Heart right ventricle (tissue), 16 donors: Measurements from ENCODE around the gene CDKAL1. TPM values are rescaled to one million over a fixed set of nuclear protein-coding genes. Genes with fewer than 3 reads are reported as not detected.
"Not testable (repeated sequence)": the region's sequence is repeated elsewhere in the genome, so short reads cannot be mapped to it uniquely, and the experiment has no call there.

Experiments used
- ATAC-seq, 8 donors: fragments of 200-7000 bp; cut with Tn5 transposase; one replicate each; pipeline ENCODE4 v1.9.1; 2020; ENCODE audit warnings: mild to moderate bottlenecking in 8 of 8, moderate library complexity in 8 of 8, moderate number of reproducible peaks in 1 of 8
- DNase-seq, 2 donors: peaks; one replicate each; pipeline ENCODE4 v3.0.0-alpha.2; 2020
- H3K27ac ChIP-seq, 10 donors: fragments of 200-600 bp; sonication (generic) in 2 of 10; one replicate each; pipeline versions ENCODE4 v1.5.0 to v1.8.0; 2020 to 2022; ENCODE audit warnings: mild to moderate bottlenecking in 3 of 10
- H3K27me3 ChIP-seq, 7 donors: fragments of 200-600 bp; one replicate each; pipeline ENCODE4 v1.8.0; 2021 to 2022; ENCODE audit warnings: mild to moderate bottlenecking in 2 of 7
- H3K36me3 ChIP-seq, 9 donors: fragments of 200-600 bp; sonication (generic) in 1 of 9; one replicate each; pipeline versions ENCODE4 v1.5.0 to v1.8.0; 2020 to 2022; ENCODE audit warnings: mild to moderate bottlenecking in 2 of 9
- H3K4me1 ChIP-seq, 9 donors: fragments of 200-600 bp; sonication (generic) in 1 of 9; one replicate each; pipeline versions ENCODE4 v1.5.0 to v1.8.0; 2020 to 2022; ENCODE audit warnings: mild to moderate bottlenecking in 4 of 9
- H3K4me3 ChIP-seq, 10 donors: fragments of 200-600 bp; sonication (generic) in 2 of 10; one replicate each; pipeline versions ENCODE4 v1.5.0 to v1.8.0; 2020 to 2022; ENCODE audit warnings: mild to moderate bottlenecking in 7 of 10, moderate library complexity in 2 of 10
- H3K9me3 ChIP-seq, 11 donors: fragments of 200-600 bp in 10 of 11; sonication (generic) in 2 of 11; one replicate each; pipeline versions ENCODE4 v1.5.0 to v1.8.0; 2013 to 2022; ENCODE audit warnings: mild to moderate bottlenecking in 2 of 11, control low read depth in 1 of 11, moderate library complexity in 1 of 11
- CTCF ChIP-seq, 9 donors: fragments of 200-600 bp; sonication (generic) in 2 of 9; IDR thresholded peaks; one replicate each; pipeline versions ENCODE4 v1.5.0 to v1.8.0; 2021 to 2022; ENCODE audit warnings: antibody characterized with exemption in 9 of 9, mild to moderate bottlenecking in 5 of 9, moderate library complexity in 1 of 9
- WGBS, 2 donors: extraction: QIAGEN DNeasy Blood & Tissue Kit; methylation state at CpG; one replicate each; pipeline ENCODE4 v1.1.7; 2013; ENCODE audit warnings: inconsistent platforms in 1 of 2; 5-methylcytosine and 5-hydroxymethylcytosine counted together
- intact Hi-C, 10 donors: fragments of 100-400 bp; cut with DNase I; formaldehyde crosslinking; loops; one replicate each; pipeline versions ENCODE4 v1.11.1 to v1.14.2; 2022
- polyA plus RNA-seq, 2 donors: library from polyadenylated mRNA; stranded (reverse); fragments of 200-250 nt; gene quantifications; one replicate each; pipeline ENCODE4 v1.2.3, GENCODE V29; 2013
- total RNA-seq, 10 donors: library from RNA; stranded (reverse); fragmentation: NEBNext Ultra II Directional in 3 of 10; extraction: Animal tissue kit (Norgen Biotek cat#: 25700) in 3 of 10; gene quantifications; one replicate each; pipeline versions ENCODE4 v1.2.1 to v1.2.4, GENCODE V29; 2021 to 2023
- donor health status: Arrhythmogenic right ventricular cardiomyopathy.
- donor health status: ischemic (EF 13 %, LVEDD 7.1; RV severe dilation, severe dysfunction).
- donor health status: healthy with polysubstance abuse.
- donor health status: DM: no; HTN: yes; CAD: no.
- donor health status: DM: no; HTN: no; CAD: no.
- donor health status: ischemic (EF 25% LVEDD 6.9; RV normal size, moderate dysfunction).
- donor health status: ischemic (EF 25% LVEDD 5.7; RV mildly dilated, moderate dysfunction).
- donor health status: healthy.
- donor health status: DM: yes; HTN: yes; CAD: no.
- donor health status: Ischemic cardiomyopathy.
- donor health status: ischemic (EF 35%, LVEDD 5.7; RV mildly dilated, moderate dysfunction).
- donor health status: nonischemic (EF 11% LVEDD 7.7; RV severe dilation, severe dysfunction).
- donor health status: DM: yes; HTN: yes; CAD: no.
- donor health status: PGD.
- donor health status: ischemic (EF 29% LVEDD 5.4; RV normal size, mild dysfunction).
- donor health status: nonischemic (EF 23%, LVEDD 6.1; RV moderate dilation, normal function).

The CDKAL1 gene
- total and polyA plus RNA-seq, 12 donors, result 3.2 to 14.0 (median 10.6) TPM

- H3K4me3 ChIP-seq, result no peak overlapping the region
Measured at GRCh38 chr6:20589266-20589665, 55.0 kb downstream of the CDKAL1 start.

GRCh38 chr6:20590476-20590875 is 56.2 kb downstream of the CDKAL1 start:
- H3K27me3 ChIP-seq, DNase-seq, ATAC-seq, H3K27ac ChIP-seq, intact Hi-C loops, H3K36me3 ChIP-seq, H3K4me3 ChIP-seq: not testable (repeated sequence)
- Histone ChIP-seq H3K4me1 (peaks cover 0 to 11% (median 0%) of the 10 kb centered on the region in 9 donors), H3K9me3 (peaks cover 0 to 19% (median 0%) of the 10 kb centered on the region in 11 donors)
- WGBS, 2 donors, result 91 to 99% methylated on average over 3 of the region's 3 CpGs

More at GRCh38 chr6:20589266-20589665, 55.0 kb downstream of the CDKAL1 start:
- no peak overlapping the region for H3K27ac ChIP-seq
- H3K9me3 ChIP-seq, result peaks cover 0 to 10% (median 0%) of the 10 kb centered on the region in 11 donors
- peaks cover 0 to 4% (median 0%) of the 10 kb centered on the region in 9 donors for H3K36me3 ChIP-seq
- WGBS, 2 donors, result 48 to 52% methylated on average over 5 of the region's 5 CpGs
- ATAC-seq, result no peak
- peaks cover 0 to 11% (median 0%) of the 10 kb centered on the region in 9 donors for H3K4me1 ChIP-seq
- intact Hi-C loops, result no loop called here
- no peak for TF ChIP-seq CTCF (IDR thresholded peaks at IDR 0.05)
- H3K27me3 ChIP-seq, result no peaks in the 10 kb centered on the region
- no peak for DNase-seq

GRCh38 chr6:20594299-20594853 is 60.1 kb downstream of the CDKAL1 start:
- H3K4me3 ChIP-seq, ATAC-seq, H3K27ac ChIP-seq, DNase-seq, H3K27me3 ChIP-seq, H3K4me1 ChIP-seq, intact Hi-C loops: not testable (repeated sequence)
- WGBS, 2 donors, result 84 to 96% methylated on average over 7 of the region's 7 CpGs
- Histone ChIP-seq H3K9me3 (peaks cover 0 to 32% (median 0%) of the 10 kb centered on the region in 11 donors), H3K36me3 (peaks cover 0 to 32% (median 0%) of the 10 kb centered on the region in 9 donors)

GRCh38 chr6:20599302-20600051 is 65.2 kb downstream of the CDKAL1 start:
- Histone ChIP-seq H3K27me3 (no peaks in the 10 kb centered on the region), H3K4me3 (no peak overlapping the region), H3K9me3 (peaks cover 0 to 23% (median 0%) of the 10 kb centered on the region in 11 donors), H3K27ac (no peak overlapping the region), H3K4me1 (no peaks in the 10 kb centered on the region), H3K36me3 (peaks cover 0 to 32% (median 0%) of the 10 kb centered on the region in 9 donors)
- 91 to 98% methylated on average over 3 of the region's 3 CpGs for WGBS, 2 donors
- ATAC-seq (no peak), DNase-seq (no peak)
- TF ChIP-seq CTCF (IDR thresholded peaks at IDR 0.05), result no peak
- intact Hi-C loops, result no loop called here

GRCh38 chr6:20600831-20601230 is 66.6 kb downstream of the CDKAL1 start:
- no peak for TF ChIP-seq CTCF (IDR thresholded peaks at IDR 0.05)
- no peak for DNase-seq
- intact Hi-C loops, result no loop called here
- H3K4me3 ChIP-seq, result no peak overlapping the region
- ATAC-seq, result no peak
- H3K27me3 ChIP-seq, result no peaks in the 10 kb centered on the region
- H3K4me1 ChIP-seq, result no peaks in the 10 kb centered on the region
- WGBS, 2 donors, result 86 to 91% methylated on average over 3 of the region's 3 CpGs
- peaks cover 0 to 10% (median 0%) of the 10 kb centered on the region in 11 donors for H3K9me3 ChIP-seq
- H3K36me3 ChIP-seq, result peaks cover 0 to 28% (median 0%) of the 10 kb centered on the region in 9 donors
- H3K27ac ChIP-seq, result no peak overlapping the region
